Endothelial cell (in vitro differentiated cells): ENCODE results near the gene GGPS1. TPM values are rescaled to one million over a fixed set of nuclear protein-coding genes. Genes with fewer than 3 reads are reported as not detected.

ENCODE experiments used
- DNase-seq: peaks from one replicate; pipeline ENCODE4 v3.0.0; 2021; ENCODE audit warnings: low spot score
- H3K27ac Mint-ChIP-seq: one replicate; pipeline ENCODE4 v1.8.0; 2021; ENCODE audit warnings: mixed read lengths, inconsistent platforms; ENCODE audit not compliant: unreplicated experiment
- H3K27me3 Mint-ChIP-seq: one replicate; pipeline ENCODE4 v1.8.0; 2021; ENCODE audit warnings: mild to moderate bottlenecking, moderate library complexity, mixed read lengths, inconsistent platforms; ENCODE audit not compliant: unreplicated experiment
- H3K36me3 Mint-ChIP-seq: one replicate; pipeline ENCODE4 v1.8.0; 2021; ENCODE audit warnings: mild to moderate bottlenecking, low read depth, mixed read lengths, inconsistent platforms; ENCODE audit not compliant: unreplicated experiment
- H3K4me1 Mint-ChIP-seq: one replicate; pipeline ENCODE4 v1.8.0; 2021; ENCODE audit warnings: mild to moderate bottlenecking, mixed read lengths, inconsistent platforms; ENCODE audit not compliant: unreplicated experiment
- H3K4me3 Mint-ChIP-seq: one replicate; pipeline ENCODE4 v1.8.0; 2021; ENCODE audit warnings: mild to moderate bottlenecking, mixed read lengths, inconsistent platforms; ENCODE audit not compliant: unreplicated experiment
- H3K9me3 Mint-ChIP-seq: one replicate; pipeline ENCODE4 v1.8.0; 2021; ENCODE audit warnings: mixed read lengths, inconsistent platforms; ENCODE audit not compliant: unreplicated experiment
- total RNA-seq: library from RNA; stranded (reverse); fragmentation: NEBNext Ultra II Directional; extraction: Animal tissue kit (Norgen Biotek cat#: 25700); gene quantifications from one replicate; pipeline ENCODE4 v1.2.1, GENCODE V29; 2021; ENCODE audit not compliant: unreplicated experiment
- TF ChIP-seq, protein P1 (sequence below): fragments of 200-600 bp; sonication (generic); IDR thresholded peaks from one replicate; pipeline ENCODE4 v1.5.0; 2021; ENCODE audit warnings: antibody characterized with exemption; ENCODE audit not compliant: unreplicated experiment

GGPS1 gene
- total RNA-seq, 1 donor from 2014 or later, result 40.4 TPM

DNA sequence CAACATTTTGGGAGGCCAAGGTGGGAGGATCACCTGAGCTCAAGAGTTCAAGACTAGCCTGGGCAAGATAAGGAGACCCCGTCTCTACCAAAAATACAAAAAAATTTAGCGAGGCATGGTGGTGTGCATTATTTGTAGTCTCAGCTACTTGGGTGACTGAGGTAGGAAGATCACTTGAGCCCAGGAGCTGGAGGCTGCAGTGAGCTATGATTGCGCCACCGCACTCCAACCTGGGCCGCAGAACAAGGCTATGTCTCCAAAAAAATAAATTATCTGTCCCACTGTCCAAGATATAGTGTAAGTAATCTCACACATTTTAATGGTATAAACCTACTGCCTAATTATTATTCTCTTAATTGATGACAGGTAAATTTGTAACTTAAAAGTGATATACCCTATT, 13.2 kb upstream of the GGPS1 start:
- Mint-ChIP-seq H3K4me3 (no peak overlapping the region), H3K9me3 (no peaks in the 10 kb centered on the region), H3K27ac (no peak overlapping the region), H3K4me1 (no peaks in the 10 kb centered on the region), H3K36me3 (peaks cover 8% of the 10 kb centered on the region), H3K27me3 (no peaks in the 10 kb centered on the region)
- no peak for DNase-seq
- TF ChIP-seq, protein P1, sequence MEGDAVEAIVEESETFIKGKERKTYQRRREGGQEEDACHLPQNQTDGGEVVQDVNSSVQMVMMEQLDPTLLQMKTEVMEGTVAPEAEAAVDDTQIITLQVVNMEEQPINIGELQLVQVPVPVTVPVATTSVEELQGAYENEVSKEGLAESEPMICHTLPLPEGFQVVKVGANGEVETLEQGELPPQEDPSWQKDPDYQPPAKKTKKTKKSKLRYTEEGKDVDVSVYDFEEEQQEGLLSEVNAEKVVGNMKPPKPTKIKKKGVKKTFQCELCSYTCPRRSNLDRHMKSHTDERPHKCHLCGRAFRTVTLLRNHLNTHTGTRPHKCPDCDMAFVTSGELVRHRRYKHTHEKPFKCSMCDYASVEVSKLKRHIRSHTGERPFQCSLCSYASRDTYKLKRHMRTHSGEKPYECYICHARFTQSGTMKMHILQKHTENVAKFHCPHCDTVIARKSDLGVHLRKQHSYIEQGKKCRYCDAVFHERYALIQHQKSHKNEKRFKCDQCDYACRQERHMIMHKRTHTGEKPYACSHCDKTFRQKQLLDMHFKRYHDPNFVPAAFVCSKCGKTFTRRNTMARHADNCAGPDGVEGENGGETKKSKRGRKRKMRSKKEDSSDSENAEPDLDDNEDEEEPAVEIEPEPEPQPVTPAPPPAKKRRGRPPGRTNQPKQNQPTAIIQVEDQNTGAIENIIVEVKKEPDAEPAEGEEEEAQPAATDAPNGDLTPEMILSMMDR, result no peak

DNA sequence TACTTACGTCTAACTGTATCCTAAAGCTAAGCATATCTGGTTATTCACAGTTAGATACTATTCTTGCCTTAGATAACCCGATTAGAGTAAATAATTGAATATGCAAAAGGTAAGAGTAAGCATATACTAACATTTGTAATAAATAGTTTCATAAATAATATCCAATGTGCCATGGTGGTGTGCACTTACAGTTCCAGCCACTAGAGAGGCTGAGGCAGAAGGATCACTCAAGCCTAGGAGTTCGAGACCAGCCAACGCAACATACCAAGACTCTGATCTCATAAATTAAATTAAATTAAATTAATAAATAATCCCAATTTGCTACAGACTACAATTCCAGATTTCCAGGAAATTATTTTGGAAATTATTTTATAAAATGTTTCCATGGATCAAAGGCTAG, 12.6 kb upstream of the GGPS1 start:
- Mint-ChIP-seq H3K27me3 (no peaks in the 10 kb centered on the region), H3K4me1 (no peaks in the 10 kb centered on the region), H3K27ac (no peak overlapping the region), H3K36me3 (peaks cover 14% of the 10 kb centered on the region), H3K9me3 (no peaks in the 10 kb centered on the region), H3K4me3 (no peak overlapping the region)
- DNase-seq, result no peak
- TF ChIP-seq, protein P1, result no peak

DNA sequence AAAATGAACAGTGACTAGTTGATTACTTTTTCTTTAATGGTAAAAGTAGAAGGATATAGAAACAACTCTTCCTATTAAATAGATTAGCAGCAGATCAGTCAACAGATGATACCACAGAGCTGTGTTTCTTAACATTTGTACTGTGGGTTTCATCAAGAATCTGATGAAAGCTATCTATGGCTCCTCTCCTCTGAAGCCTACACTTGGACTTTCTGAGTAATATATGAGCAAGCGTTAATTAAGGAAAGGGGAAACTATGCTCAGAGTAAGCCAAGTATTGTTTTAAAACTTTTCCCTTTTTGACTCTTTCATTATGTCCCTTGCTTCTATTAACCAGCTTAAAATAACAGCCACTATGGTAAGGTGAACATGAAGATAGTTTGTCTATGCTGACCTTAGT, 11.2 kb upstream of the GGPS1 start:
- Mint-ChIP-seq H3K9me3 (no peaks in the 10 kb centered on the region), H3K27ac (no peak overlapping the region), H3K36me3 (peaks cover 17% of the 10 kb centered on the region), H3K4me3 (no peak overlapping the region), H3K4me1 (peaks cover under 1% of the 10 kb centered on the region), H3K27me3 (peaks cover 1% of the 10 kb centered on the region)
- TF ChIP-seq, protein P1, result no peak
- DNase-seq, result no peak

DNA sequence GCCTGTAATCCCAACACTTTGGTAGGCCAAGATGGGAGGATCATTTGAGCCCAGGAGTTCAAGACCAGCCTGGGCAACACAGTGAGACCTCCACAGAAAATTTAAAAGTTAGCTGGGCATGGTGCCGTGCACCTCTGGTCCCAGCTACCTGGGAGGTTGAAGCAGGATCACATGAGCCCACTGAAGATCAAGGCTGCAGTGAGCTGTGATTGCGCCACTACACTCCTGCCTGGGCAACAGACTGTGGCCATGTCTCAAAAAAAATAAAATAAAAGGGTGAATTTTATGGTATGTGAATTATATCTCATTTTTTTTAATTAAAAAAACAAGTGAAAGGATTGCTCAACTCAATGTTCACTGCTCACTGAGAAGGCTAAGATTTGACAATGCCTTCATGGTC, 9.1 kb upstream of the GGPS1 start:
- H3K4me1 Mint-ChIP-seq, result peaks cover 6% of the 10 kb centered on the region
- H3K27ac Mint-ChIP-seq, result no peak overlapping the region
- H3K36me3 Mint-ChIP-seq, result peaks cover 22% of the 10 kb centered on the region
- TF ChIP-seq, protein P1, result no peak
- no peak for DNase-seq
- H3K4me3 Mint-ChIP-seq, result no peak overlapping the region
- no peaks in the 10 kb centered on the region for H3K9me3 Mint-ChIP-seq
- peaks cover 3% of the 10 kb centered on the region for H3K27me3 Mint-ChIP-seq

DNA sequence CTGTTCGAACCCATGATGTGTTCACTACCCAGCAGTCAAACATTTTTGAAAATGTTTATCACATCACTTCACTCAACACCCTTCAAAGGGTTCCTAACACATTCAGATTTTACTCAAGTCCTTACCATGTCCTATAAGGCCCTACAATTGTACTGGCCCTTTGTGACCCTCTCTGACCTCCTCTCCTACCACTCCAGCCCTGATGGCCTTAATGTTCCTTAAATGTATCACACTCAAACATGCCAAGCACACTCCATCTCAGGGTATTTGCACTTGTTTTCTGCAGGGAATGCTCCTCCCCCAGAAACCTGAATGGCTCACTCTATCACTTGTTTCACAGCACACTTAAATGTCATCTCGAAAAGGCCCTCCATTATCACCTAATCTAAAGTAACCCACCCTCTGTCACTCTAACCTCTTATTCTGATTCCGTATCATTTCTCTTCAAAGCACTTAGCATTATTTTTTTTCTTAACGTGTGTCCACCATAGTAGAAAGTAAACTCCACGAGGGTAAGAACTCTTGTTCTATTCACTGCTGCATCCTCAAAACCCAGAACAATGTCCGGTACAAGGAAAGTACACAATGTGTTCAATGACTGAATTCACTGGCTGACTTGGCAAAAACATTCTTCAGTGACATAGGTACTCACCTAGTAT, 7.7 kb upstream of the GGPS1 start:
- Mint-ChIP-seq H3K9me3 (no peaks in the 10 kb centered on the region), H3K27ac (no peak overlapping the region), H3K27me3 (peaks cover 3% of the 10 kb centered on the region), H3K4me1 (peaks cover 12% of the 10 kb centered on the region), H3K36me3 (peaks cover 22% of the 10 kb centered on the region), H3K4me3 (no peak overlapping the region)
- DNase-seq, result no peak
- TF ChIP-seq, protein P1, result no peak
